ENCODE measurements around the gene ERMARD.

Gene ERMARD

GRCh38 chr6:169812257-169812644 is 60.8 kb downstream of the ERMARD start:
- H3K27ac ChIP-seq: no peak overlapping the region
- TF ChIP-seq ZFX (IDR thresholded peaks at IDR 0.05; ENCODE audit: borderline replicate concordance) (no peak), CTCF (IDR thresholded peaks at IDR 0.05) (no peak)

GRCh38 chr6:169813969-169814368 is 62.5 kb downstream of the ERMARD start:
- no peak overlapping the region for H3K27ac ChIP-seq
- TF ChIP-seq CTCF (IDR thresholded peaks at IDR 0.05): no peak
- TF ChIP-seq ZFX (IDR thresholded peaks at IDR 0.05; ENCODE audit: borderline replicate concordance): no peak

GRCh38 chr6:169816054-169816453 is 64.6 kb downstream of the ERMARD start:
- H3K27ac ChIP-seq: no peak overlapping the region
- no peak for TF ChIP-seq CTCF (IDR thresholded peaks at IDR 0.05)
- TF ChIP-seq ZFX (IDR thresholded peaks at IDR 0.05; ENCODE audit: borderline replicate concordance): no peak

- no peak overlapping the region for H3K27ac ChIP-seq
- TF ChIP-seq CTCF (IDR thresholded peaks at IDR 0.05): no peak
- TF ChIP-seq ZFX (IDR thresholded peaks at IDR 0.05; ENCODE audit: borderline replicate concordance): no peak
These were observed 65.6 kb downstream of the ERMARD start for GRCh38 chr6:169816975-169817374.

GRCh38 chr6:169820358-169820757 is 68.9 kb downstream of the ERMARD start:
- no peak overlapping the region for H3K27ac ChIP-seq
- no peak for TF ChIP-seq CTCF (IDR thresholded peaks at IDR 0.05)

- H3K27ac ChIP-seq: no peak overlapping the region
- TF ChIP-seq CTCF (IDR thresholded peaks at IDR 0.05): no peak
- no peak for TF ChIP-seq ZFX (IDR thresholded peaks at IDR 0.05; ENCODE audit: borderline replicate concordance)
These were observed 72.6 kb downstream of the ERMARD start for GRCh38 chr6:169824021-169824420.

- no peak for TF ChIP-seq ZFX (IDR thresholded peaks at IDR 0.05; ENCODE audit: borderline replicate concordance)
- no peak for TF ChIP-seq CTCF (IDR thresholded peaks at IDR 0.05)
These were observed 73.6 kb downstream of the ERMARD start for GRCh38 chr6:169824848-169825557.

More at GRCh38 chr6:169824848-169825557, 73.6 kb downstream of the ERMARD start:
- H3K27ac ChIP-seq: no peak overlapping the region
